NOMO-1 treated with dmso at 0.1 percent for 144 hours (cell line): ENCODE measurements around the gene ZFP3.
"Not testable (repeated sequence)": the region's sequence is repeated elsewhere in the genome, so short reads cannot be mapped to it uniquely, and the experiment has no call there.

Experiments used
- DNase-seq: peaks from one replicate; lab custom pipeline; 2025; ENCODE audit not compliant: unreplicated experiment; lab: John Stamatoyannopoulos, UW

Gene ZFP3

GRCh38 chr17:5077275-5077674, 992 bp upstream of the ZFP3 start:
- not testable (repeated sequence) for DNase-seq

- no peak for DNase-seq
These were observed 524 bp upstream of the ZFP3 start for GRCh38 chr17:5077781-5078105.

- DNase-seq = no peak
These were observed 2.3 kb downstream of the ZFP3 start for GRCh38 chr17:5080591-5080990.

GRCh38 chr17:5092218-5093010, 14.1 kb downstream of the ZFP3 start:
- DNase-seq = no peak

GRCh38 chr17:5096731-5097100, 18.4 kb downstream of the ZFP3 start:
- no peak for DNase-seq

- no peak for DNase-seq
These were observed 19.0 kb downstream of the ZFP3 start for GRCh38 chr17:5097101-5097834.

GRCh38 chr17:5099271-5099670, 21.0 kb downstream of the ZFP3 start:
- no peak for DNase-seq

- DNase-seq = no peak
These were observed 22.6 kb downstream of the ZFP3 start for GRCh38 chr17:5100832-5101231.

- no peak for DNase-seq
These were observed 32.5 kb downstream of the ZFP3 start for GRCh38 chr17:5110816-5111215.

- peak; percentile 97 for DNase-seq
These were observed 33.3 kb downstream of the ZFP3 start, which contains the start of gene ZNF232 for GRCh38 chr17:5111402-5112204. Gene ZNF232, minus strand, starts transcription at chr17:5111878. Its CDS starts 56 bp downstream, at chr17:5111822.

- no peak for DNase-seq
These were observed 37.7 kb downstream of the ZFP3 start, which contains the start of gene USP6 for GRCh38 chr17:5115673-5116651. Gene USP6, plus strand, starts transcription at chr17:5116032. Its CDS starts 14,336 bp downstream, at chr17:5130368.

GRCh38 chr17:5118219-5118618, 40.0 kb downstream of the ZFP3 start:
- no peak for DNase-seq

GRCh38 chr17:5120036-5120435, 41.8 kb downstream of the ZFP3 start:
- no peak for DNase-seq

- not testable (repeated sequence) for DNase-seq
These were observed 42.3 kb downstream of the ZFP3 start for GRCh38 chr17:5120436-5121185.

GRCh38 chr17:5121186-5121841, 43.0 kb downstream of the ZFP3 start:
- no peak for DNase-seq

GRCh38 chr17:5122056-5122455, 43.8 kb downstream of the ZFP3 start:
- DNase-seq = not testable (repeated sequence)

GRCh38 chr17:5122586-5123342, 44.5 kb downstream of the ZFP3 start:
- no peak for DNase-seq

GRCh38 chr17:5123343-5124124, 45.3 kb downstream of the ZFP3 start:
- DNase-seq = no peak
